Left ventricle myocardium inferior (tissue), 1 donor: Measurements from ENCODE around the gene LIN54. TPM values are rescaled to one million over a fixed set of nuclear protein-coding genes. Genes with fewer than 3 reads are reported as not detected.

ENCODE experiments used
- DNase-seq: peaks from one replicate; pipeline ENCODE4 v3.0.0-alpha.2; 2020
- H3K27ac ChIP-seq: fragments of 200-600 bp; replicated peaks from 2 replicates; pipeline ENCODE4 v1.8.0; 2021
- H3K27me3 ChIP-seq: fragments of 200-600 bp; 2 replicates; pipeline ENCODE4 v1.8.0; 2021; ENCODE audit warnings: low read depth
- H3K36me3 ChIP-seq: fragments of 200-600 bp; 2 replicates; pipeline ENCODE4 v1.8.0; 2021
- H3K4me1 ChIP-seq: fragments of 200-600 bp; 2 replicates; pipeline ENCODE4 v1.8.0; 2021
- H3K4me3 ChIP-seq: fragments of 200-600 bp; 2 replicates; pipeline ENCODE4 v1.8.0; 2021; ENCODE audit warnings: mild to moderate bottlenecking, moderate library complexity
- H3K9me3 ChIP-seq: fragments of 200-600 bp; replicated peaks from 2 replicates; pipeline ENCODE4 v1.8.0; 2021
- CTCF ChIP-seq: fragments of 200-600 bp; IDR thresholded peaks from 2 replicates; pipeline ENCODE4 v1.8.0; 2021; ENCODE audit warnings: antibody characterized with exemption, mild to moderate bottlenecking, borderline replicate concordance
- intact Hi-C: fragments of 100-400 bp; cut with micrococcal nuclease; formaldehyde crosslinking; loops from one replicate; pipeline ENCODE4 v1.11.0; 2022
- total RNA-seq: library from RNA; stranded (reverse); fragmentation: NEBNext Ultra II Directional; extraction: Animal tissue kit (Norgen Biotek cat#: 25700); gene quantifications from one replicate; pipeline ENCODE4 v1.2.1, GENCODE V29; 2021
- donor health status: DM: no; HTN: yes; CAD: no; lungs with severe emphysema.

Gene LIN54
- total RNA-seq, 1 donor from 2014 or later, result 6.2 TPM

GRCh38 chr4:83040269-83040668 is 29.6 kb upstream of the LIN54 start:
- no peak overlapping the region for H3K4me3 ChIP-seq
- intact Hi-C loops, result loop anchor here (5.0 kb wide), 1 partner anchor 108 kb away; no protein-coding TSS in a partner anchor
- no peaks in the 10 kb centered on the region for H3K9me3 ChIP-seq
- no peak for DNase-seq
- peaks cover 4% of the 10 kb centered on the region for H3K36me3 ChIP-seq
- no peaks in the 10 kb centered on the region for H3K27me3 ChIP-seq
- H3K27ac ChIP-seq, result no peak overlapping the region
- H3K4me1 ChIP-seq, result peaks cover 54% of the 10 kb centered on the region
- TF ChIP-seq CTCF, result no peak

- H3K36me3 ChIP-seq, result peaks cover 4% of the 10 kb centered on the region
- DNase-seq, result no peak
- no peaks in the 10 kb centered on the region for H3K27me3 ChIP-seq
- H3K4me1 ChIP-seq, result peaks cover 54% of the 10 kb centered on the region
- intact Hi-C loops, result no loop called here
- TF ChIP-seq CTCF, result no peak
- H3K9me3 ChIP-seq, result no peaks in the 10 kb centered on the region
- peak overlapping the region; percentile 13 for H3K27ac ChIP-seq
- H3K4me3 ChIP-seq, result no peak overlapping the region
Measured at GRCh38 chr4:83036991-83037665, 26.5 kb upstream of the LIN54 start.

- H3K27ac ChIP-seq, result peak within 1 kb of the TSS; percentile 95
- H3K4me3 ChIP-seq, result peak within 1 kb of the TSS; percentile 91
- intact Hi-C loops, result no loop called here
- peak; percentile 75 for TF ChIP-seq CTCF
- H3K36me3 ChIP-seq, result no peaks in the 10 kb centered on the region
- H3K4me1 ChIP-seq, result peaks cover 40% of the 10 kb centered on the region
- H3K27me3 ChIP-seq, result no peaks in the 10 kb centered on the region
- no peaks in the 10 kb centered on the region for H3K9me3 ChIP-seq
- DNase-seq, result peak; percentile 96
Measured at GRCh38 chr4:83034630-83035494, 24.2 kb upstream of the LIN54 start, which contains the start of gene COPS4. Gene COPS4, plus strand, starts transcription at chr4:83035183. Its CDS starts 42 bp downstream, at chr4:83035225.

GRCh38 chr4:83029688-83030087 is 19.1 kb upstream of the LIN54 start:
- no peak overlapping the region for H3K27ac ChIP-seq
- no peaks in the 10 kb centered on the region for H3K4me1 ChIP-seq
- intact Hi-C loops, result no loop called here
- no peaks in the 10 kb centered on the region for H3K36me3 ChIP-seq
- H3K4me3 ChIP-seq, result no peak overlapping the region
- TF ChIP-seq CTCF, result no peak
- no peaks in the 10 kb centered on the region for H3K27me3 ChIP-seq
- peaks cover 15% of the 10 kb centered on the region for H3K9me3 ChIP-seq
- DNase-seq, result no peak

- H3K4me3 ChIP-seq, result no peak overlapping the region
- peaks cover 22% of the 10 kb centered on the region for H3K9me3 ChIP-seq
- H3K27me3 ChIP-seq, result no peaks in the 10 kb centered on the region
- no peaks in the 10 kb centered on the region for H3K36me3 ChIP-seq
- intact Hi-C loops, result no loop called here
- no peaks in the 10 kb centered on the region for H3K4me1 ChIP-seq
- TF ChIP-seq CTCF, result no peak
- DNase-seq, result no peak
- no peak overlapping the region for H3K27ac ChIP-seq
Measured at GRCh38 chr4:83028976-83029375, 18.4 kb upstream of the LIN54 start.
